Daoy (cell line): ENCODE data around the gene COPA. TPM values are rescaled to one million over a fixed set of nuclear protein-coding genes. Genes with fewer than 3 reads are reported as not detected.
A peak's percentile ranks its signal among the peaks of the same experiment; 100 is the strongest.

Experiments used
- DNase-seq: peaks from one replicate; pipeline ENCODE4 v3.0.0-alpha.2; 2015; ENCODE audit warnings: low read depth
- total RNA-seq: library from RNA; depleted of rRNA; stranded (reverse); fragments of >200 nt; shearing (Covaris generic); gene quantifications from 2 replicates; pipeline ENCODE4 v1.2.3, GENCODE V29; 2014

COPA gene
- total RNA-seq, 1 experiment from 2014 or later = 168 TPM

GRCh38 chr1:160271025-160271424, 72.0 kb downstream of the COPA start:
- no peak for DNase-seq

DNA sequence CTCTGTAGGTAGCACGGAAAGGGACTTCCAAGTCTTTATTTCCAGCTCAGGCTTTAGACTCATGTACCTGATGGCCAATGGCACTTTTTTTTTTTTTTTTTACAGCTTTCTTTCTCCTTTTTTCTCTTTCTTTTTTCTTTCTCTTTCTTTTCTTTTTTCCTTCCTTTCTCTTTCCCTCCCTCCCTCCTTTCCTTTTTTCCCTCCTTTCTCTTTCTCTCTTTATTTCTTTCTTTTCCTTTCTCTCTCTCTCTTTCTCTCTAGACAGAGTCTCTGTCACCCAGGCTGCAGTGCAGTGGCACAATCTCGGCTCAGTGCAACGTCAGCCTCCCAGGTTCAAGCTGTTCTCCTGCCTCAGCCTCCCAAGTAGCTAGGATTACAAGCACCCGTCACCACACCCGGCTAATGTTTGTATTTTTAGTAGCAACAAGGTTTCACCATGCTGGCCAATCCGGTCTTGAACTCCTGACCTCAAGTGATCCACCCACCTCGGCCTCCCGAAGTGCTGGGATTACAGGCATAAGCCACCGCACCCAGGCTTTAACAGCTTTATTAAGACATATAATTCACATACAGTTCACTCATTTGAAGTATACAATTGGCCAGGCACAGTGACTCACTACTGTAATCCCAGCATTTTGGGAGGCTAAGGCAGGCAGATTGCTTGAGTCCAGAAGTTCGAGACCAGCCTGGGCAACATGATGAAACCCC, 75.6 kb downstream of the COPA start:
- no peak for DNase-seq

- DNase-seq = no peak
Measured at GRCh38 chr1:160264795-160265307, 78.2 kb downstream of the COPA start.

DNA sequence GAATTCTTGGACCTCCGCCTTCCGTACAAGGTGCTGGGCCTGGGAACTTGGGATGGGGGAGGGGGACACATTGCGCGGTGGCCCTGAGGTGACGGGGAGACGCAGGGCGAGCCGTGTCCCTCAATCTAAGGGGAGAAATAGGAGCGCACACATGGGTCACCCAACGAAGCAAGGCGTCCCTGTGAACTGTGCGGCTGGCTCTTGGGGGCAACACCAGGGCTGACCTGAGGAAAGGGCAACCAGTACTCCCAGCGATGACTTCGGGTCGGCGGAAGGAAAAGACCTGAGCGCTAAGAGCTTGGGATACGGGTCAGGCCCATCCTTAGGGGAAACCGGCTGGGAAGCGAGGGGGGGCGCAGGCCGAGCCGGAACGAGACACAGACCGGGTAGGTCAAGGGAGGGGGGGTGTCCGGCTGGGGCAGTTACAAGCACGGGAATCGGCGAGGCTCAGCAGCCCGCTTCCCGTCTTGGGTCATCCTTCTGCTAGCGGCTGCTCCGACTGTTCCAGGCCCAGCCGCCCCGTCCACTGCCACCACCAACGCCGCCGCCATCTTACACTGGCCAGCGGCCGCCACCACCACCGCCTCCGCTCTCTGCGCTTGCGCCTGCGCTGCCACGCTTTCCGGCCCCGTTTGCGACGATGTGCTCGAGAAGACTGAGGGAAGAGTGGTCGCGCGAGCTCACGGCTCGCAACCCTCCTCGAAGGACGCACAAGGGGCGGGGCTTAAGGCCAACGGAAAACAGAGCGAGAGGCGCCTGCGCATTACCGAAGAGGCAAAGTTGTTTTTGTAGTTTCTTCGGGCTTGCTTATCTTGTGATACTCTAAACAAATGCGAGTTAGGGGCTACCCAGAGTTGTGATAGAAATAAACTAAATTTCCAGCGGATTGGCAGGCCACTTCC, 80.9 kb downstream of the COPA start, which contains the start of gene DCAF8:
TSS of gene DCAF8 (minus strand) at position 657 of the 902 bp plus-strand sequence. CDS start 18,541 bp downstream, outside the sequence.
- DNase-seq = peak; percentile 99

DNA sequence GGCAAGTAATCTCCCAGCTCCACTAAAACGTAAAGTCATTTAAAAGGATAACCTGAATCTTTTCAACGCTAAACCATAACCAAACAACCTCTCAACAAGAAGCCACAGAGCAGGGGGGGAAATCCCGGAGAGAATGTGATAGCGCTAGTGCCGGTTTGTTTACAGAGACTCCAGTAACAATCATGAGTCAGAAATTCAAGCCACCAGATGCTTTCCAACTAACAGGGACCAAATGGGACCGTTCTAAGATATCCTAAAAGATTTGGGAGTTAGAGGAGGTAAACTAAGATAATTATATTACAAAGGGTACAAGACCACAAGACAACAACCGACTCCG, 81.5 kb downstream of the COPA start:
- DNase-seq = peak; percentile 88

GRCh38 chr1:160260406-160261382, 82.4 kb downstream of the COPA start:
- DNase-seq = peak; percentile 91

- DNase-seq = no peak
Measured at GRCh38 chr1:160258177-160258798, 84.8 kb downstream of the COPA start.

- no peak for DNase-seq
Measured at GRCh38 chr1:160257411-160258015, 85.5 kb downstream of the COPA start.

- DNase-seq = peak; percentile 67
Measured at GRCh38 chr1:160256396-160257046, 86.5 kb downstream of the COPA start.

- no peak for DNase-seq
Measured at GRCh38 chr1:160255781-160256300, 87.2 kb downstream of the COPA start.

DNA sequence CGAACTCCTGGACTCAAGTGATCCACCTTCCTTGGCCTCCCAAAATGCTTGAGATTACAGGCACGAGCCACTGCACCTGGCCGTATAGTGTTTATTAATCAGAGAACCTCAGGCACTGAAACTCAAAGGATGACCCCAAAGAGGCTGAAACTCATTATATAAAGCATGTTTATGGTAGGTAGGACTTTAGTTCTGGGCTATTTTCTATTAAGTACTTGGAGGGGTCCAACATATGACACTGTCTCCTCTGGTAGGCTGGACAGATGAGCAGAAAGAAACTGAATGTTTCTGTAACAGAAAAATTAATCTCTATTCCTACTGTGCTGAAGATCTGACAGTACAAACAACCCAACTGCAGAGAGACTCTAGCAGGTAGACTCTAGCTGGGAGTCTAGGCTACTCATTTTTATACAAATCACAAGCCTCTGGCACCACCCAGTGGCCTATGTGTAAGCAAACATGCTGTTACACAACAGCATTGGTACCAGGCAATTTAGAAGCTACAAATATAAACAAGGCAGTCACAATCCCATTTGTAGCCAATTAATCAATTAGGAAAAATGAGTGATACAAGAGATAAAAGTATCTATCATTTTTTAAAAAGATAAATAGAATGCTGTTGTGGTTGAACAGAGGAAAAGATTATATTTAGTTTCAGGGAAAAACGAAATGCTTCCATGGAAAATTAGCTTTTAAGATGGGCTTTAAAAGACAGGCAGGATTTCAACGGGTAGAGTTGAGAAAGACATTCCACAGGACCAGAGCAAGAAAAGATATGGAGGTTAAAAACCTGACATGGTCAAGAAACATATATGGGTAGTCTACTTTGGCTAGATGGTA, 91.1 kb downstream of the COPA start:
- peak; percentile 50 for DNase-seq

- no peak for DNase-seq
Measured at GRCh38 chr1:160251011-160251410, 92.0 kb downstream of the COPA start.

DNA sequence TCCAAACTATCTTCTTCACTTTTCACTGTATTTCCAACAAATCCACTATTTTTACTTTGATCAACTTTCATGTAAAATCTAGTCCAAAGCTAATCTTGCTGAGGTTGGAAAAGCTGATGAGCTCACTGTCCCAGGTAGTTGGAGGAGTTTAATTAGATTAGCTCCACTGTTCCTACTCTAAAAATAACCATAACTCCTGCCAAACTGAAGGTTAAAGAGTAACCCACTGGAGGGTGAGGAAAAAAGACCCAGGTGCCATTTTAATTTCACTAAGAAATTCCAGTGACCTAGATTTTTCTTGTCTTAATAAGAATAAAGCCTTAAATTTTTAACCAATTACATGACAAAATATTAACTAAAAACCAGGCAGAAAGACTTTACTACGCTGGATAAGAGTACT, 96.0 kb downstream of the COPA start:
- DNase-seq = no peak

GRCh38 chr1:160245434-160245833, 97.6 kb downstream of the COPA start:
- no peak for DNase-seq

- no peak for DNase-seq
Measured at GRCh38 chr1:160244209-160244608, 98.8 kb downstream of the COPA start.

DNA sequence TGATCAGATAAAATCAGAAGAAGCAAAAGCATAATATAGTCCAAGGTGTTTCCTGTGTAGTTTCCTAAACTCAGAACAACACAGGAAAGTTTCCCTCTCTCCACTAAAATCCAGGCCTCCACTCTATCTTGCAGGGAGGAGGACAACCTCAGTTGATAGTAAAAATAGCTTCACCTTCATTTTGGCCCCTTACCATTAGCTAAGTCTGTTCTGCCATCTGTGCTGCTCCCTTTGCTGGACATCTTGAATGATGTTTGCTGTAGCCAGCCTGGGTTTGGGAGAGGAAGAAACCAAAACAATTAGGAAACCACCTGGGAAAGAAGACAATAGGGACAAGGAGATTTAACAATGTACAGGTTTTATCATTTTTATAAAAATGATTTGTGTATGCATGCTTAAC, 99.3 kb downstream of the COPA start:
- DNase-seq = no peak

- no peak for DNase-seq
Measured at GRCh38 chr1:160239582-160240299, 103.3 kb downstream of the COPA start.
